HG02840 (cell line): ENCODE measurements around the gene UBAC2.

Experiments used
- ATAC-seq: cut with Tn5 transposase; IDR thresholded peaks from one replicate; pipeline ENCODE4 v1.9.1; 2021; ENCODE audit warnings: mild to moderate bottlenecking, moderate library complexity, moderate number of reproducible peaks; ENCODE audit not compliant: unreplicated experiment, low FRiP score

UBAC2 gene

GRCh38 chr13:99266827-99267226 lies 66.2 kb downstream of the UBAC2 start:
- no peak for ATAC-seq

GRCh38 chr13:99267927-99268326 lies 67.3 kb downstream of the UBAC2 start:
- no peak for ATAC-seq

- no peak for ATAC-seq
Observed at GRCh38 chr13:99268822-99269221, 68.2 kb downstream of the UBAC2 start.

- ATAC-seq = peak; percentile 65
Observed at GRCh38 chr13:99269627-99270241, 69.1 kb downstream of the UBAC2 start.

GRCh38 chr13:99270518-99270917 lies 69.9 kb downstream of the UBAC2 start:
- no peak for ATAC-seq

- no peak for ATAC-seq
Observed at GRCh38 chr13:99271249-99271648, 70.6 kb downstream of the UBAC2 start.

- ATAC-seq = no peak
Observed at GRCh38 chr13:99272481-99272880, 71.8 kb downstream of the UBAC2 start.

- ATAC-seq = no peak
Observed at GRCh38 chr13:99273128-99273527, 72.5 kb downstream of the UBAC2 start.

- no peak for ATAC-seq
Observed at GRCh38 chr13:99275093-99275469, 74.4 kb downstream of the UBAC2 start.

- no peak for ATAC-seq
Observed at GRCh38 chr13:99276706-99277105, 76.1 kb downstream of the UBAC2 start.

- no peak for ATAC-seq
Observed at GRCh38 chr13:99277629-99278028, 77.0 kb downstream of the UBAC2 start.

- ATAC-seq = no peak
Observed at GRCh38 chr13:99278200-99278599, 77.5 kb downstream of the UBAC2 start.

- ATAC-seq = no peak
Observed at GRCh38 chr13:99278843-99279242, 78.2 kb downstream of the UBAC2 start.

- ATAC-seq = no peak
Observed at GRCh38 chr13:99279637-99280036, 79.0 kb downstream of the UBAC2 start.

- no peak for ATAC-seq
Observed at GRCh38 chr13:99280166-99280565, 79.5 kb downstream of the UBAC2 start.

GRCh38 chr13:99281811-99282263 lies 81.2 kb downstream of the UBAC2 start:
- peak; percentile 55 for ATAC-seq

- ATAC-seq = peak; percentile 67
Observed at GRCh38 chr13:99282264-99283231, 81.9 kb downstream of the UBAC2 start.

- no peak for ATAC-seq
Observed at GRCh38 chr13:99285432-99286182, 85.0 kb downstream of the UBAC2 start.

- ATAC-seq = peak; percentile 5
Observed at GRCh38 chr13:99287551-99287950, 86.9 kb downstream of the UBAC2 start.

GRCh38 chr13:99288089-99288488 lies 87.4 kb downstream of the UBAC2 start:
- ATAC-seq = peak; percentile 63

- no peak for ATAC-seq
Observed at GRCh38 chr13:99289271-99289670, 88.6 kb downstream of the UBAC2 start.
